Smooth muscle cell (in vitro differentiated cells): ENCODE measurements around the gene TOX2. TPM values are rescaled to one million over a fixed set of nuclear protein-coding genes. Genes with fewer than 3 reads are reported as not detected.

Experiments used
- DNase-seq: peaks from one replicate; lab custom pipeline; 2025; ENCODE audit not compliant: unreplicated experiment; lab: John Stamatoyannopoulos, UW
- H2AFZ ChIP-seq: fragments of 200-600 bp; sonication (generic); 2 replicates; pipeline ENCODE4 v1.6.0; 2016; ENCODE audit warnings: antibody characterized with exemption, low read depth, mild to moderate bottlenecking
- H3F3A ChIP-seq: fragments of 200-600 bp; sonication (generic); 2 replicates; pipeline ENCODE4 v1.6.0; 2017; ENCODE audit warnings: antibody characterized with exemption, low read depth
- H3K27ac ChIP-seq: fragments of 200-600 bp; sonication (generic); 2 replicates; pipeline ENCODE4 v1.5.1; 2016; ENCODE audit warnings: low read depth, mild to moderate bottlenecking
- H3K27me3 ChIP-seq: fragments of 200-600 bp; sonication (generic); 2 replicates; pipeline ENCODE4 v1.6.1; 2016; ENCODE audit warnings: low read depth, mild to moderate bottlenecking
- H3K36me3 ChIP-seq: fragments of 200-600 bp; sonication (generic); 2 replicates; pipeline ENCODE4 v1.5.1; 2016; ENCODE audit warnings: low read depth
- H3K4me1 ChIP-seq: fragments of 200-600 bp; sonication (generic); 2 replicates; pipeline ENCODE4 v1.5.1; 2016; ENCODE audit warnings: low read depth
- H3K4me2 ChIP-seq: fragments of 200-600 bp; sonication (generic); 2 replicates; pipeline ENCODE4 v1.6.0; 2016; ENCODE audit warnings: mild to moderate bottlenecking
- H3K4me3 ChIP-seq: fragments of 200-600 bp; sonication (generic); 2 replicates; pipeline ENCODE4 v1.5.1; 2016; ENCODE audit warnings: mild to moderate bottlenecking
- H3K79me2 ChIP-seq: fragments of 200-600 bp; sonication (generic); 2 replicates; pipeline ENCODE4 v1.6.0; 2016; ENCODE audit warnings: low read depth, mild to moderate bottlenecking
- H3K9ac ChIP-seq: fragments of 200-600 bp; sonication (generic); 2 replicates; pipeline ENCODE4 v1.6.0; 2016; ENCODE audit warnings: low read depth
- H3K9me3 ChIP-seq: fragments of 200-600 bp; sonication (generic); replicated peaks from 2 replicates; pipeline ENCODE4 v1.5.1; 2016; ENCODE audit warnings: low read depth
- H4K20me1 ChIP-seq: fragments of 200-600 bp; sonication (generic); 2 replicates; pipeline ENCODE4 v1.6.0; 2016; ENCODE audit warnings: low read depth
- WGBS: methylation state at CpG from one replicate; pipeline ENCODE4 v1.1.7; 2016; ENCODE audit warnings: low lambda C conversion rate; 5-methylcytosine and 5-hydroxymethylcytosine counted together
- polyA plus RNA-seq: library from polyadenylated mRNA; unstranded; fragments of >200 nt; fragmentation: Nextera tagmentation; extraction: Ambion mirVana; gene quantifications from 2 replicates; pipeline ENCODE4 v1.2.1, GENCODE V29; 2016
- total RNA-seq: library from RNA; depleted of rRNA; stranded (reverse); fragments of >200 nt; gene quantifications from 2 replicates; pipeline ENCODE4 v1.2.3, GENCODE V29; 2014
- TF ChIP-seq, protein P1 (sequence below): fragments of 200-600 bp; sonication (generic); IDR thresholded peaks from 2 replicates; pipeline ENCODE4 v1.5.1; 2017; ENCODE audit warnings: borderline replicate concordance, mild to moderate bottlenecking, antibody characterized with exemption; ENCODE audit not compliant: insufficient read depth, poor library complexity, severe bottlenecking

The TOX2 gene
- total and polyA plus RNA-seq, 2 experiments from 2014 or later = 1.1 to 3.8 TPM

DNA sequence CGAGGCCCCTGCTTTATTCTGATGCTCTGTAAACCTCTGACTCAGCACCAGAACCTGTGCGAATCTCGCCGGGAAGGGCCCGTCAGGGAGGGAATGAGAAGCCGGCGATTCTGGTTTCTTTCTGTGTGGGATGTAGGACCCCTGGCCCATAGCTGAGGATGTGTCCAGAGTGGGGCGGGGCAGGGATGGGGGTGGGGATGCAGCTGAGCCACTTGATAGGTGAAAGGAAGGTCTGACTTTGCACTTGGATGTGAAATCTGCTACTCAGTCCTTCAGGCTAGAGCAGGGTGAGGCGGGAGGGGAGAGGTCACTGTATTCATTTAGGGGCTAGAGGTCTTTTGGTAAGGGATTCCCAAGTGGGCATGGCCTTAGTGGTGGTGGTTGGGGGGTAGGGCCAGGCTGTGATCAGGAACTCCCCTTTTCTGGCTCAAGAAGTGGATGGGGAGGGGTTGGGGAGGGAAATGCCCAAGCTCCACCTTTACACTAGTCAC lies 2.3 kb downstream of the TOX2 start:
- 30% methylated on average over 9 of the region's 9 CpGs for WGBS
- H3K9me3 ChIP-seq = no peaks in the 10 kb centered on the region
- no peak overlapping the region for H2AFZ ChIP-seq
- DNase-seq = no peak
- no peak overlapping the region for H3K27ac ChIP-seq
- H3K4me3 ChIP-seq = peak overlapping the region; percentile 44
- H3K4me2 ChIP-seq = no peak overlapping the region
- no peak overlapping the region for H3K9ac ChIP-seq
- H3K4me1 ChIP-seq = peaks cover 12% of the 10 kb centered on the region
- no peaks in the 10 kb centered on the region for H4K20me1 ChIP-seq
- H3K79me2 ChIP-seq = no peaks in the 10 kb centered on the region
- no peaks in the 10 kb centered on the region for H3F3A ChIP-seq
- H3K27me3 ChIP-seq = peaks cover 66% of the 10 kb centered on the region
- TF ChIP-seq, protein P1, sequence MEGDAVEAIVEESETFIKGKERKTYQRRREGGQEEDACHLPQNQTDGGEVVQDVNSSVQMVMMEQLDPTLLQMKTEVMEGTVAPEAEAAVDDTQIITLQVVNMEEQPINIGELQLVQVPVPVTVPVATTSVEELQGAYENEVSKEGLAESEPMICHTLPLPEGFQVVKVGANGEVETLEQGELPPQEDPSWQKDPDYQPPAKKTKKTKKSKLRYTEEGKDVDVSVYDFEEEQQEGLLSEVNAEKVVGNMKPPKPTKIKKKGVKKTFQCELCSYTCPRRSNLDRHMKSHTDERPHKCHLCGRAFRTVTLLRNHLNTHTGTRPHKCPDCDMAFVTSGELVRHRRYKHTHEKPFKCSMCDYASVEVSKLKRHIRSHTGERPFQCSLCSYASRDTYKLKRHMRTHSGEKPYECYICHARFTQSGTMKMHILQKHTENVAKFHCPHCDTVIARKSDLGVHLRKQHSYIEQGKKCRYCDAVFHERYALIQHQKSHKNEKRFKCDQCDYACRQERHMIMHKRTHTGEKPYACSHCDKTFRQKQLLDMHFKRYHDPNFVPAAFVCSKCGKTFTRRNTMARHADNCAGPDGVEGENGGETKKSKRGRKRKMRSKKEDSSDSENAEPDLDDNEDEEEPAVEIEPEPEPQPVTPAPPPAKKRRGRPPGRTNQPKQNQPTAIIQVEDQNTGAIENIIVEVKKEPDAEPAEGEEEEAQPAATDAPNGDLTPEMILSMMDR = no peak
- H3K36me3 ChIP-seq = no peaks in the 10 kb centered on the region

DNA sequence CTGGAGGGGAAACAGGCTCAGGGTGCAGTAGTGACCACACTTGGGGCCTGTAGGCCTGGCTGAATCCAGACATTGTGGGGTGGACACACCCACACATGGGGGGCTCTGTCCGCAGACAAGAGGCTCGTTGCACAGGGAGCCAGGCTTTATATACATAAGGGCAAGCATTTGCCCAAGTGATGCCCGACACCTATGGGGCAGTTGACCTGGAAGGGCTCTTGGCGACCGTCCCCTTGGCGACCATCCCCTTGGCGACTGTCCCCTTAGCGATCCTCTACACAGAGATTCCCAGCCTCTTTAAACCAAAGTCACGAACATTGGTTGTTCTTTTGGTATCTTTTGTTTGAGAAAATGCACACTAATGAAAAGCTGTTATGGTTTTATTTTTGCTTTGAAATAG lies 2.7 kb downstream of the TOX2 start:
- Histone ChIP-seq H3K9me3 (no peaks in the 10 kb centered on the region), H2AFZ (no peak overlapping the region), H3K27ac (no peak overlapping the region), H3K4me1 (peaks cover 12% of the 10 kb centered on the region), H3K36me3 (no peaks in the 10 kb centered on the region), H3K4me3 (no peak overlapping the region), H4K20me1 (no peaks in the 10 kb centered on the region), H3K27me3 (peaks cover 68% of the 10 kb centered on the region), H3F3A (no peaks in the 10 kb centered on the region), H3K79me2 (no peaks in the 10 kb centered on the region), H3K9ac (no peak overlapping the region), H3K4me2 (no peak overlapping the region)
- DNase-seq = no peak
- 93% methylated on average over 9 of the region's 9 CpGs for WGBS
- TF ChIP-seq, protein P1 = no peak

DNA sequence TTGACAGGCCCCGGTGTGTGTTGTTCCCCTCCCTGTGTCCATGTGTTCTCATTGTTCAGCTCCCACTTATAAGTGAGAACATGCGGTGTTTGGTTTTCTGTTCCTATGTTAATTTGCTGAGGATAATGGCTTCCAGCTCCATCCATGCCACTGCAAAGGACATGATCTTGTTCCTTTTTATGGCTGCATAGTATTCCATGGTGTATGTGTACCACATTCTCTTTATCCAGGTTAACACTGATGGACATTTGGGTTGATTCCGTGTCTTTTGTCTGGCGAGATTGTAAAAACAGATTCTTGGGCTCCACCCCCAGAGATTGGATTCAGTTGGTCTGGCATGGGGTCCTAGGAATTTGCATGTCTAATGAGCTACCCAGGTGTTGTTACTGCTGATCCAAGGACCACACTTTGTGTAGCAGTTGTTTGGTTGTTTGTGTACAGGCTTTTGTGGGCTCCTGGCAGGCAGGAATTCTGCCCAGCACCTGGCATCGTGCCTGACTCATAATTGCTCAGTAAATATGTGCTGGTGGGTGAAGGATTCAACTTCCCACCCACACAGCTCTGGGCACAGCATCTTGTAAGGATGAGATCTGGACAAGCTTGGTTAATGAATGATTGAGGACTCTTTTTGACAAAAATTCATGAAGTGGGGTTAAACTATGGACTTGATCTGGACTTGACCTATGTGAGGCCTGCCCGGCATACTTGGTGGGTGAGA lies 5.2 kb downstream of the TOX2 start:
- Histone ChIP-seq H3K9me3 (no peaks in the 10 kb centered on the region), H3K27me3 (peaks cover 74% of the 10 kb centered on the region), H3K4me3 (no peak overlapping the region), H4K20me1 (no peaks in the 10 kb centered on the region), H3K27ac (no peak overlapping the region), H3F3A (no peaks in the 10 kb centered on the region), H3K4me2 (no peak overlapping the region), H3K9ac (no peak overlapping the region), H3K79me2 (no peaks in the 10 kb centered on the region), H3K36me3 (no peaks in the 10 kb centered on the region), H2AFZ (no peak overlapping the region), H3K4me1 (peaks cover 12% of the 10 kb centered on the region)
- WGBS = 98% methylated on average over 6 of the region's 6 CpGs
- DNase-seq = no peak
- TF ChIP-seq, protein P1 = no peak

DNA sequence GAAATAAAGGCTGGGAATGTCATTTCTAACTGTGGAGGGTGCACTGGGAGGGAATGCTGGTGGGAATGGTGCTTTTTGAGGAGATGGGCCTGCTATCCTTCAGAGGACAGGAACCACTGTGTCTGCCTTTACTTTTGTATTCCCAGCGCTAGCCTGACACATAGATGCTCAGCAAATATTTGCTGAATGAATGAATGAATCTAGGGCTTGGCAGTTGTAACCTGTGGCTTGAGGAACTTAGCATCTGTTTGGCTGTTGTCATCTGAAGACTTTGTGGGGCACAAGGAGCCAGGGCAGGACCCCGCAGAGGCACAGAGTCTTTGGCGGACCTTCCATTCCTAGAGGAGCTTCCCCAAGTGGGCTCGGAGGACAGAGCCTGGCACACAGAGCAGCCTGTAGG lies 6.1 kb downstream of the TOX2 start:
- Histone ChIP-seq H3K36me3 (no peaks in the 10 kb centered on the region), H3K4me1 (peaks cover 9% of the 10 kb centered on the region), H4K20me1 (no peaks in the 10 kb centered on the region), H3K27me3 (peaks cover 65% of the 10 kb centered on the region), H2AFZ (no peak overlapping the region), H3K4me2 (no peak overlapping the region), H3K79me2 (no peaks in the 10 kb centered on the region), H3K9ac (no peak overlapping the region), H3K27ac (no peak overlapping the region), H3K4me3 (no peak overlapping the region), H3F3A (no peaks in the 10 kb centered on the region), H3K9me3 (no peaks in the 10 kb centered on the region)
- TF ChIP-seq, protein P1 = no peak
- WGBS = 100% methylated on average over 4 of the region's 4 CpGs
- DNase-seq = no peak
